ENCODE results near the gene THOC7. TPM values are rescaled to one million over a fixed set of nuclear protein-coding genes. Genes with fewer than 3 reads are reported as not detected.

Gene THOC7
- total RNA-seq, 1 experiment from 2014 or later, result 87.3 TPM

GRCh38 chr3:63800097-63800496 is 63.5 kb downstream of the THOC7 start:
- no peak for DNase-seq (ENCODE audit: low read depth)
- in situ Hi-C loops (cut with HindIII; ENCODE audit: low pct_unique_long_range_greater_than_20kb, low sequenced_read_pairs), result no loop called here

GRCh38 chr3:63798949-63799348 is 64.7 kb downstream of the THOC7 start:
- no peak for DNase-seq (ENCODE audit: low read depth)
- in situ Hi-C loops (cut with HindIII; ENCODE audit: low pct_unique_long_range_greater_than_20kb, low sequenced_read_pairs), result no loop called here

DNA sequence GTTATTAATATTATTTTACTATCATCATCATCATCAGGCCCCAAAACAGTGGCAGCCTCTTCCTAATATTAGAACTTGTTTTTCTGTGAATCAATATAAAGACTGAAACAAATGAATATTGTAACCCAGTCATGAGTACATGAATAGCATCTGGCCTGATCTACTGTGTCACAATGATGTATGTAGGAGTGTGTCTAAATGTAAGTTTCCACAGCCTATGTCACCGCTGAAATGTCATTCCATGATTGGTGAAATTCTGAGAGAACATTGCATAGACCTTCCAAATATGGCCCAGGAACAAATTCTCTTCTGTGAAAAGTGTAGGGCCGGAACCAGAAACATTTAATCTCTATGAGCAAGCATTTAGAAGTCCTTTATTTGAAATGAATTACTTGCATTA is 65.1 kb downstream of the THOC7 start:
- DNase-seq (ENCODE audit: low read depth), result no peak
- in situ Hi-C loops (cut with HindIII; ENCODE audit: low pct_unique_long_range_greater_than_20kb, low sequenced_read_pairs), result no loop called here

GRCh38 chr3:63795438-63795837 is 68.2 kb downstream of the THOC7 start:
- in situ Hi-C loops (cut with HindIII; ENCODE audit: low pct_unique_long_range_greater_than_20kb, low sequenced_read_pairs), result no loop called here
- no peak for DNase-seq (ENCODE audit: low read depth)

GRCh38 chr3:63791974-63792373 is 71.6 kb downstream of the THOC7 start:
- no peak for DNase-seq (ENCODE audit: low read depth)
- in situ Hi-C loops (cut with HindIII; ENCODE audit: low pct_unique_long_range_greater_than_20kb, low sequenced_read_pairs), result no loop called here

Other genes starting within 250 kb of the THOC7 start
- not detected in 2 replicates for gene SNTN, start 211.1 kb downstream of the THOC7 start, total RNA-seq (2014; rRNA removed; shearing (Covaris generic); ENCODE audit: low replicate concordance)
- gene C3orf49, start 44.5 kb downstream of the THOC7 start, total RNA-seq (2014; rRNA removed; shearing (Covaris generic); ENCODE audit: low replicate concordance), result not detected in 2 replicates
- gene ATXN7, start 62 bp upstream of the THOC7 start, total RNA-seq (2014; rRNA removed; shearing (Covaris generic); ENCODE audit: low replicate concordance), result 2.3 and 5.9 TPM in 2 replicates
- not detected in 2 replicates for gene SCAANT1, start 48.6 kb upstream of the THOC7 start, total RNA-seq (2014; rRNA removed; shearing (Covaris generic); ENCODE audit: low replicate concordance)
- 40.6 and 49.6 TPM in 2 replicates for gene PSMD6, start 159.7 kb upstream of the THOC7 start, total RNA-seq (2014; rRNA removed; shearing (Covaris generic); ENCODE audit: low replicate concordance)

All from Caki2 (cell line).